Glomerular endothelial cell (primary cell): ENCODE results near the gene EDA. TPM values are rescaled to one million over a fixed set of nuclear protein-coding genes. Genes with fewer than 3 reads are reported as not detected.

Source experiments
- DNase-seq: peaks from one replicate; pipeline ENCODE4 v3.0.0-alpha.2; 2011; ENCODE audit warnings: low read depth, low spot score; ENCODE audit errors: extremely low read depth
- total RNA-seq: library from RNA; depleted of rRNA; stranded (reverse); fragments of >200 nt; gene quantifications from 2 replicates; pipeline ENCODE4 v1.2.3, GENCODE V29; 2015

The EDA gene
- total RNA-seq, 1 donor from 2014 or later: 0.53 TPM

DNA sequence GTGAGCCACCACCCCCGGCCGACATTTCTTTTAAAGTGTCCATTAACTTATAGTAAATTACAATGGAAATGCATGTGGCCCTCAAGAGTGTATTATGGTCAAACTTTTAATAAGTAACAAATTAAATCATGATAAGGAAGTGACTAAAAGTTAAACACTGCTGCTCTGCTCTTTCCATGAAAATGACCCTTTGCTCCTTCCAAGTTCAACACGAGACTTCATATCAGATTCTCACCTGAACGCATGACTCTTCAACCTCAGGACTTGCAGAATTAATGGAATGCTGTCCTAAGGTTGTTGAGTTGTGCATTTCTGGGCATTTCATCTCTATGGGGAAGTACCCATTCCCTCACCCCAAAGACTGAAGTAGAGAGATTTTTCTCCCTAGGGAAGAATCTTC lies 406.7 kb downstream of the EDA start:
- no peak for DNase-seq

DNA sequence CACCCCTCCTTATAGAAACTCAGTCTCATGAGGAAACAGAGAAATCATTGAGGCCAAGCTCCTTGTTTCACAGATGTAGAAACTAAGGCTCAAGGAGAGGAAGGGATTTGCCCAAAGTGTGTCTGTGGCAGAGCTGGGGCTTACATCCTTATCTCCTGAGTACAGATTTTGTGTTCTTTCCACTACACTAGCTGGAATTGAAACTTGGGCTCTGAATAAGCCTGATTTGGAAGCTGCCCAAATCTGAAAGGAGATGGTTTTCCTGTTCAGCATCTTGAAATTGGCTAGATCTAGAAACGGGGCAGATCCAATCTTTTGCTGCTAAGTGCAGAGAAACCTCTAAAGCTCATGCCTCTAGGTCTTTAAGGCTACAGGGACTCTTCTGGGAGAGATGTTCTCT lies 409.6 kb downstream of the EDA start:
- DNase-seq: no peak

DNA sequence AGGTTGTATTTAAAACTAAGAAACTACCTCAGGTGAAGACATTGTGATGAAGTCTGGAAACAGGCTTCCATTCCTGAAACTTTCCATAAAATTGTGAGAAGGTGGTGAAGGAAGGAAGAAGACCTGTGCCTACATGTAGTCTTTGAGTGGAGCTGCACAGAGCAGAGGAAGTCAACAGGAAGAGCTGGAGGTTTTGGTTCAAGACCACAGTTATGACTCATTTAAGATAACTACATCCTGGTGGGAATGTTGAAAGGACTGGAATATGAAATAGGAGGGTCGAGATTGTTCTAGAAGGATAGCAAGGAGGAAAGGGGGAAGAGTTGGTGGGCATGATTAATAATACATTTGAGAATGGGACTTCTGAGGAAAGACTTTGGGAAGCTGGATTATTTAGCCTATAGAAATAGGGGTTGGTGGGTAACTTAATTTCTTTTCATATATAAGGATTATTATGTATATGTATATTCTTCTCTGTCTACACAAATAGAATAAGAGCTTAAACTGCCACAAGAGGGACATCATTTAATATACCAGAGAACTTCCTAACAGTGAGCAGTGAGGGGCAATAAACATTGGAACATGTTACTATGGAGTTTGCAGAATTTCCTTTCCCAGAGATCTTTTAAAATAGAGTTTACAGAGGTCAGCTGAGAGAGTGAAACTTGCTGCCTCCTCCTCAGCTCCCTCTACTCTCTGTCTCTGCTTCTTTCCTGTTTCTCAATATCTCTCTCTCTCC lies 410.4 kb downstream of the EDA start:
- DNase-seq: no peak

DNA sequence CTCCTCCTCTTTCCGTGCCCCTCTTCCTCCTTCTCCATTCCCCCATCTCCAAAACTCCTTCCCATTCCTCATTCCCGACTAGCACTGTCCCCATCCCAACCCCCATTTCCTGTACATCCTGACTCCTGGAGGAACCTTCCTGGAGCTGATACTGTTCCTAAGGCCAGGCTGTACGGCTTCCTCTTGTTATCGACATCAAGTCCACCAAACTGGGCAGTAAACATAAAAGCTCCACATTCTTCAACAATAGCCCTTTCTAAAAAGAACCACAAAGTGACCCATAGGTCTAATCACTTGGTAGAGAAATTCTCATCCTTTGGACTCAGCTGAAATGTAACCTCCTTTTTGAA lies 410.9 kb downstream of the EDA start:
- DNase-seq: no peak

DNA sequence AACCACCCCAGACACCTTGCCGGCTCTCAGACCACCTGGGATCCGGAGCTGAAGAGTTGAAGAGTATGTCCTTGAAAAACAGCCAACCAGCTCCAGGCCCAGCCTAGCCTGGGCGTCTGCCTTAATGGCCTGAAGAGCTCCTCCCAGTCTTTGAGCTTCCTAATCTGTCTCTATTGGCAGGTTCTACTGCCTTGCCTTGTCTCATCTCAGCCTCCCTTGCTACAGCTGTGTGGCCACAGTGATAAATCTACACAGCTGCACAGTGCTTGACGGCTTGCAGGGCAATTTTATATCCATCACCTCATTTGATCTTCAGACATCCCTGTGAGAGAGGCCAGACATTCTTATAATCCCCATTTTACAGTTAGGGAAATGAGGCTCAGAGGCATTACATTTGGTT lies 413.9 kb downstream of the EDA start:
- DNase-seq: no peak

DNA sequence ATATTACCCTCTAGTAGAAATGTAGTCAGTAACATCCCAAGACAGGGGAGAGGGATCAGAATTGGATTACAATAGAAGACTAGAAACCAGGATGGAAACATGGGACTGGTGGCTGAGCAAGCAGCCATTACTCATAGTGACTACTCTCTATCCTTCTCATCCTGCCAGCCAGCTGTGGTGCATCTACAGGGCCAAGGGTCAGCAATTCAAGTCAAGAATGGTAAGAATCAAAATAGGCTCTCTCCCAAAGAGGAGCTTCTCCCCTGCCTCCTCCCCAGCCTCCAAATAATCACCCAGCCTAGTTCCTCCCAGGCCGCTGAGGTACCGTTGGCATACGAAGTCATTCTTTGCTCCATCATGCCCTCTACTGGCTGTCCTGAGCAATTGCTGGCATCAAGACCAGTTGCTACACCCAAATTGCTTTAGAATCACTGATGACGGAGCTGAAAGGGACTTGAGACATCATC lies 414.4 kb downstream of the EDA start:
- no peak for DNase-seq

DNA sequence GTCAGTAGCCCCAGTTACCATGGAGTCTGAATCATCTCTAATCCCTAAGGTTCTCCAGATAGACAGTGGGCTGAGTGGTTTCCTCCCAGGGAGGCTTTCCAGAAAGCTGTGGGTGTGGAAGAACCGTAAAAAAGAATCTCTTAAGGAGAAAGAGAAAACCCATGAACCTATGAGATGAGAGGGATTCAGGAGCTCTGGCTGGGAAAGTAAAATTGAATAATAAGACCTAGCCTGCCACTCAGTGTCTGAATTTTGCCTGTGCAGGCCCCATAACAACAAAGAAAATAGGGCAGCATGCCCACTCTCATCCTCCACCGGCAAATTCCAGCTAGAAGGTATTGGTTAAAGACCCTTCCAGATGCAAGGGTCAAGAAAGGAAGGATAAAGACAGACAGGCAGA lies 416.9 kb downstream of the EDA start:
- no peak for DNase-seq

DNA sequence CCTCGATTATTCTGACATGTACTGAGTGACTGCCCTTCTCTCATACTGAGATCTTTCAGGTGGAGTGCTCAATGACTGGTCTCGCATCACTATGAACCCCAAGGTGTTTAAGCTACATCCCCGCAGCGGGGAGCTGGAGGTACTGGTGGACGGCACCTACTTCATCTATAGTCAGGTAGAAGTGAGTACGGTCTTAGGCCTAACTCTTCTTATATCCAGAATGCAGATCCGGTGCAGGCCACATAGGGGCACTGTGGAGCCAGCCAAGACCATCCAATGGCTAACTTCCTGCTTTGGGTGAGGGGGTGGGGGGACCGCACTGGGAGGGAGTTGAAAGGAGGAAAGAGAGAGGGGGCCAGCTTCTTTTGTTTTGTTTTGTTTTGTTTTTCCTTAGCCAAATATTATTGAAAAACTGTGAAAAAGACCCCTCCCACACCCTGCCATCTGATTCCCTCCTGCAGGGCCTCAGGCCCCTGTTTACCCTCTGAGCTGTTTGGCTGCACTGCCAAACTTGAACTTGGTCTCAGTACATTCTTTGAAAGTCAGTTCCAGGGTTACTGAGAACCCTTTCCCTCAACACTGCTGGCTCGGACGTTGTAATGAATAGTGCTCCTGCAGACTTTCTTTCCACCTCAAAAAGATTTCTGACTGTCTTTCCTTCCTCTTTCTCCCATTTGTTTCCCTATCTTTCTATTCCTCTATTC lies 417.6 kb downstream of the EDA start:
- no peak for DNase-seq

DNA sequence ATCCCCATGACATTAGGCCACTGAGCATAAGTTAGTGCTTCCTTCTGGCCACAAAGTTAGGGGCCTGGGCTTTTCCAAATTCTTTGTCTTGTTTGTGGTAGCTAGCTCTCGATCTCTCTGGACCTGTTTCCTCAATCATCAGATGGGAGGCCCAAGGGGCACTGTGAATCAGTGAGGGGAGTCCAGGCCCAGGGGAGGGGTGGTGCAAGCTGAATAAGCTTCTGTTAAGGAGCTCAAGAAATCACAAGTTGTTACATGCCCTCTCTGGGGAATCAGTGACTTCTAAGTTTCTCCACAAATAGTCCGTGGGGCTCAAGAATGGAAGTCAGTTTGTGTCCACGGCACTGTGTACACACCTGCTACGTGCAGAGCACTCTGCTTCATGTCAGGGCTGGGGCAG lies 418.7 kb downstream of the EDA start:
- no peak for DNase-seq

DNA sequence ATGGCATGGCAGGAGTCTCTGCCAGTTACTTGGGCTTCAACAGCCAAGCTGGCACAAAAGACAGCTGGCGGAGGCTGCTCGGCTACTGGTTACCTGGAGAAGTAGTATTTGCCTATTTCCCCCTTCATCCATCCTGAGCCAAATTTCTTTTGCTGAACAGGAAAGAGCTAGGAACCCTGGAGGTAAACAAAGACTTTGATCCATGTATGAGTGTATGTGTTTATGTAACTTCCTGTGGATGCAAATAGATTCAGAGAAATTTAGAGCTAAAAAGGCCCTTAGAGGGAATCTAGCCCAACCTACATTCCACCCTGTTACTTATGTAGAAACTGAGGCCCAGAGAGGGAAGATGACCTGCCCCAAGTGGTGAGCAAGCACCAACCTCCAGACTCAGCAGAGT lies 422.6 kb downstream of the EDA start:
- no peak for DNase-seq

DNA sequence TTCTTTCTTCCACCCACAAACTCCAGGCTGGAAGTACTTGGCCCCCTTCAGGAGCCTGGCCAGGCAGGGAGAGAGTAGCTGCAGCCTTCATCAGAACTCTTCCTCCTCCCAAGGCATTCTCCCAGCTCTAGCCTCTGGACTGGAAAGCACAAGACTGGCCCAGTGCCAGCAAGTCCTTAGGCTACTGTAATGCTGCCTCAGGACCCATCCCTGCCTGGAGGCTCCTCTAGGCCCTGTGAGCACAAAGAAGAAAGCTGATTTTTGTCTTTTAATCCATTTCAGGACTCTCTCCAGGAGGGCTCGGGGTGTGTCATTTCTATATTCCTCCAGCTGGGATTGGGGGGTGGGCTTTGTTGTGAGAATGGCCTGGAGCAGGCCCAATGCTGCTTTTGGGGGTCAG lies 423.0 kb downstream of the EDA start:
- DNase-seq: no peak

DNA sequence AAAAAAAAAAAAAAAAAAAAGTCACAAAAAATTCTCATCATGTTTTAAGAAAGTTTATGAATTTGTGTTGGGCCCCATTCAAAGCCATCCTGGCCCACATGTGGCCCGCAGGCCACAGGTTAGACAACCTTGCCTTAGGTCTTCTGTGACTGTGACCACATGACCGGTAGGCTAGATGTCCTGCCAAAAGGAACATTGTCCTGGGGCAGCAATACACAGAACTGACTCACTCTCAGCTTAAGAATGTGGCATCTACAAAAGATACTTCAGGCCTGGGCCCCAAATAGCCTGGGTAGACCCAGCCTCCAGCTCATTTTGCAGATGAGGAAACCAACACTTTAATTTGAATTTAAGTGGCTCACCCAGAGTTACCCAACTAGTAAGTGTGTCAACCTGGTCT lies 423.8 kb downstream of the EDA start:
- no peak for DNase-seq

DNA sequence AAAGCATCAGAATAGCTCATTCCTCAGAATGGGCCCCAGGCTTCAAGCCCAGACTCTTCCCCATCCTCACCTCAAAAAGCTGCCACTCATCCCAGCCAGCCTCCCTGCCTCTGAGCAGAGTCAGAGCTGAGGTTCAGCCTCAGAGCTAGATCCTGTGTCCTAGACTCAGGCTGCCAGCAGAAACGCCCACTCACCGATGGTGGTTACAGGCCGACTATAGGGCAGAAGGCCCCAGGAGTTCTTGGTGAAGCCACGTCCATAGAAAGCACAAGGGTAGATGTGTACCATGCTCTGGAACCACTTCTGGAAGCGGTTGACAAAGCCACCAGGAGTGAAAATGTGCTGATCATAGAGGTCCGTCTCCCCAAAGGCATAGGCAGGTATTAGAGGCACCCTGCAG lies 426.1 kb downstream of the EDA start:
- no peak for DNase-seq

DNA sequence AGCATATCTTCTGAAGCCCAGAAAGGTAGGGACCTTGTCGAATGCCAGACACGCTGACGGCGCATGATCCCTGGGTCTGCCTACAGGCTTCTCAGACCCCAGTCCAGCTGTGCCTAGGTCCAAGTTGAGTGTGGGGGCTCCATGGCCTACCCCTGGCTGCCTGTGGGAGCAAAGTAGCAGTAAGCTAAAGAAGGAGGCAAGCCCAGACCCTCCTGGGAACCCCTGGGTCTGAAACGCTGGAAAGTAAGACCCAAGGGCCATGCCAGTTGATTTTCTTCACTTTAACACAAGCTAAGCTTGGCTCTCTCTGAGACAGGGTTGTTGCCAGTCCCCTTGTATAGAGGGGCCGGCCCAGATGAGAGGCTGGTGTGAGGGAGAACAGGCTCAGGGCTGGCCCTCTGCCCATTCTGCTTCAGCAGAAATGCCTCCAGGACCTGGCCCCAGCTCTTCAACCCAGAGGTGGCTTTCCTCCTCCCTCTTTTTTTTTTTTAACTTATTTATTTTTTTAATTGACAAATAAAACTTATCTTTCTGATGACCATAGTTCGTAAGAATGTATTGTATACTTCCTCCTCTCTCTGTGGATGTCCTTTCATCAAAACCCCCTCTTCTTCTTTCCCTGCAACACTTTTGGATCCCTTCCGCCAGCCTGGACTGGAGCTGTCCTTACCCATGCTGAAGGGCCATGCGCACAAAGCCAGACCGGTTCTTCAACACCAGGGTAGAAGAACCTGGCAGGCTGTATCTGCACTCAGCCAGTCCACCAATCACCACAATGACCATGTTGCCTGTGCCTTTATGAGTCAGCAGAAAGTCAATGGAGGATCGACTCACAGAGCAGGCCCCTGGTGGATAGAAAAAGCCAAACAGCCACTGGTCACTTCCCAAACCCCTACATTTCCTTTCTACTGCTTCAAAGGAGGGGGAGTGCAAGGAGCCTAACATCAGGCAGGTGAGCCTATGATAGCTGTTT lies 426.8 kb downstream of the EDA start:
- DNase-seq: no peak

DNA sequence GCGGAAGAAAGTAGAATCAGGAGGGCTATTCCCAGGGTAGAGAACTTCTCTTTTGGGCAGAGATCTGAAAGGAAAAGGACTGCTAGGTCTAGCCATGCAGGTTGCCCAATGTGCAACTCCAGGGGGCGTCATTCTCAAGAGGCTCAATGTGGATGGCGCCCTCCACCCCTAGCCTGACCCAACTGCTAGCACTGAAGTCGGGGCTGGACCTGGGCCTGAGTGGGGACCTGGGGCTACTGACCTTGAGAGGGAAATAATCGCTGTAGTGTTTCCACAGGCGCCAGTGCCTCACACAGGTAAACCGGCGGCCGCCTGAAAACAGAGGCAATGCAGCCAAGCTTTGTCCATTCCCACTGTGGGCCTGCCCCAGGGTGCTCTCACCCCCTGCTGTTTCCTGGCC lies 427.8 kb downstream of the EDA start:
- no peak for DNase-seq

DNA sequence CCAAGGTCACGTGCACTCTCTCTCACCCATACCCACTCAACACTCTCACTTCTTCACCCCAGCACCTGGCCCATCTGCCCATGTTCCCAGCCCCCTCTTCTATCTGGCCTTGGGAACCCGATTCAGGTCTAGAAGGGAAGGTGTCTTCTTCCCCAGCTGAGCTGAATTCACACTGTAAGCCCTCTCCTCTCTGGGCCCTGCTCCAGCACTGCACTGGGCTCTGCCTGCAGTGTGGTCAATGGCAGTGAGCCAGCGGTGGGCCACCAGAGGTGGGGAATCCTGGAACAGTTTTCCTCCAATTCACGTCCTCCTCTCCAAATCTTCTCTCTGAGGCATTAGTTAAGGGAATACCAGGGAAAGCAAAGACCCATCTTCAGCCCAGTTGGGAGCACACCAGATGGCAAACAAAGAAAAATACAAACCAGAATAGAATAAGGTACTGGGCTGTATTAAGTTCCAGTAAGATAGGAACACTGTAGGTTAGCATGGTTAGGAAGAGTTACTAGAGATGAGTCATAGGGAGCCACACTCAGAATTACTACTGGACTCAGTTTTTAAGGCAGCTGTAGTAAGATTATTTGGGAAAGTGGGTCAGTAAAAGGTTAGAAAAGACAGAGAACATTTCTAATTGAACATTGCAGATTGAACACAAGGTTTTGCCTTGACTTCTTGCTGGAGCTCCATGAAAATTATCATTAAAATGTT lies 428.8 kb downstream of the EDA start:
- DNase-seq: no peak

DNA sequence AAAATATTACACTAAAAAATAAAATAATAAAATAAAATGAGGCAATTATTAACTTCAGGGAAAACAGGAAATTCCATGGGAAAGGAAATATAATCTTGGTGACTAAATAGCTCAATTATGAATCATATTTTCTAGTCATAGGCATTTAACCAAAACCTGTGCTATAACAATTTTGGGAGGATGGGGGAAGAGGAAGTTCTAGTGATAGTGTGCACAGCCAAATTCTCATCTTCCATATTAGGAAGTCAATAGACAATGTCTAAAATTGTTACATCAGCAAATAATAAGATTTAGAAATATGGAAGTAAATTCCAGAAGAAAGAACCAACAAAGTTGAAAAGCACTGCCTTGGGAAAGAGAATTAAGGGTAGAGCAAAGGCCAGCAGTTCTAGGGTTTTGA lies 431.1 kb downstream of the EDA start:
- no peak for DNase-seq

DNA sequence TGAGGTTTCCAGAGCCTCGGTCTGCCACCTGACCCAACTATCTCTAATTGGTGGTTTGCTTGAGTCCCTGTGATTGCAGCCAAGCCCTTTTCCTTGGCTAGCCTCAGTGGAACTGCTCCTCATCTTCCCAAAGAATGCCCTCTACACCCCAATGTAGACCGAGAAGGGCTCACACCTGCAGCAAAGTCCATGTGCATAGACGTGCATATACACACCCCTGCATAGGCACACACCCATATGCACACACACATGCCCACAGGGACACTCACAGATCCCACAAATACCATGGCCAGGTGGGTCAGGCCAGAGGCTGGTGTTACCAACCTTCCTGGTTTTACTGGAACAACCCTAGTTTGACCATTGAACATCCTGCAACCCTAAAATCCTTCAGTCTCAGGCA lies 433.5 kb downstream of the EDA start:
- no peak for DNase-seq

DNA sequence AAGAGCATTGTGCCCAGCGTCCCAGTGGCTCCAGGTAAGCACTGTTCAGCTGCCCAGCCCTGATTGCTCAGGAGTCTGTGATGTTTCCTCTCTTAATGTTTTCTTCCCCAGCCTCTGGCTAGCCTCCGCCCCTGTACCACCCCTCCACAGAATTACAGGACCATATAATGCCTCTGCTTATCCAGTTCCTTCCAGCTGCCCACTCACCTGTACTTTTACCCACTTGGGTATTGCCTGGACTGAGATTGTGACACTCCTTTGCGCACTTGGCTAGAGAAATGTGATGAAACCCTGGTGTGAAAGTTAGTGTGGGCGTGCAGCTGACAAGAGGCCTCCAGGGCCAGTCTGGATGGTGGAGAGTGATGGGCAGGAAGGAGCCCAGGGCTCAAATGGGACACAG lies 434.0 kb downstream of the EDA start, which contains the start of gene AWAT2:
TSS of gene AWAT2 (minus strand) at position 14 of the 400 bp plus-strand sequence. CDS start at position 8, 6 bp downstream.
- no peak for DNase-seq

DNA sequence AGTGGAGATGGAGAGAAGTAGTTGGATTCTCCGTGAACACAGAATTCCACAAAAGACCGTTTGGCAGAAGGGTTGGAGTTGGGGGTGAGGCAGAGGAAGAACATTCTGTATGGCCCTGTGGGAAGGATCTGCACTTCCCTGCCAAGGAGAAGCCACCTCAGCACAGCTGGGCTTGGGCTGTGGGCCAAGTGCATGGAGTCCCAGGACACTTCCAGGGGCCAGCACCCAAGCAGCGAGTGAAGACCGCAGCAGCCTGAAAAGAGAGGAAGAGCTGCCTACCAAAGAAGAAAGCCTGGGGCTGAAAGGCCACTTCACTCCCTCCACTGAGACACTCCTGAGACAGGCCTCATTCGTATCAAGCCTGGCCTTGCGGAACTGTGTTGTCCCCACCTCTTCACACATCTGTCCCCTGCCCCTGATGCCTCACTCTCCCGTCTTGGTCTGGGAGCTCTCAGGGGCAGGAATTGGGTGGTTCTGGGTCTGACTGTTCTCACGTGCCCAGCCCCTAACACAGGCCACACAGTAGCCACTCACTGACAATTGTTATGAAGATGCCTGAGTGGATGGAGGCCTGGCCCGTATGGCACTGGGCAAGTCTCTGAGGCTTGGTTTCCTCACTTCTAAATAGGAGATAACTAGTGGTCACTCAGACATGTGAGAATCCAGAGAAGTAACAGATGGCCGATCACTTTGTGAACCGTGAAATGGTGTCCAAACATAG lies 437.1 kb downstream of the EDA start:
- DNase-seq: no peak
